ENCODE measurements around the gene TSSK2. TPM values are rescaled to one million over a fixed set of nuclear protein-coding genes. Genes with fewer than 3 reads are reported as not detected.

TSSK2 gene
- total and polyA plus RNA-seq, 2 of the 8 experiments (the other 6 are each of a cell fraction or from before 2014, with no cell fraction given), result not detected

GRCh38 chr22:19178065-19178656, 47.1 kb downstream of the TSSK2 start:
- no peak overlapping the region for H2BK12ac ChIP-seq (ENCODE audit: low read depth, low read length)
- H2BK15ac ChIP-seq (ENCODE audit: low read length), result no peak overlapping the region
- no peak overlapping the region for H2BK120ac ChIP-seq (replicated peaks; ENCODE audit: low read depth, low read length)
- no peak overlapping the region for H3K23ac ChIP-seq (ENCODE audit: insufficient read length)
- FAIRE-seq, result no peak
- H4K8ac ChIP-seq (ENCODE audit: extremely low read depth, insufficient read depth, low read length), result peak overlapping the region; percentile 77
- DNase-seq (ENCODE audit: low read depth in 1 of 2, low spot score in 2 of 2), result peak in 1 of 2 experiments; percentile 73
- no peaks in the 10 kb centered on the region for H3K27me3 ChIP-seq (replicated peaks in 1 of 4; ENCODE audit: control insufficient read depth in 3 of 4, extremely low read depth in 1 of 4, insufficient read depth in 3 of 4, low read length in 3 of 4)
- H3K4ac ChIP-seq (replicated peaks; ENCODE audit: insufficient read length, low read depth, low read length), result no peak overlapping the region
- WGBS, 2 experiments (ENCODE audit: extremely low coverage in 1 of 2, insufficient coverage in 1 of 2, insufficient read length in 1 of 2, insufficient replicate concordance in 2 of 2, low coverage in 1 of 2, low lambda C conversion rate in 2 of 2, missing lambda C conversion rate in 1 of 2), result 1% methylated on average over 23 of the region's 80 CpGs; no CpG with 5 or more reads in 1 of the 2 experiments
- H4K91ac ChIP-seq (replicated peaks; ENCODE audit: insufficient read length, low read length), result peak overlapping the region; percentile 83
- no peak overlapping the region for H2AK5ac ChIP-seq (ENCODE audit: low read depth, low read length)
- H2BK5ac ChIP-seq (ENCODE audit: low read depth, low read length), result peak overlapping the region; percentile 81; the same call in 1 of the 2 replicates
- H2BK20ac ChIP-seq (ENCODE audit: low read length), result no peak overlapping the region
- H3K4me3 ChIP-seq (ENCODE audit: extremely low read depth in 1 of 4, insufficient read depth in 2 of 4, low read depth in 3 of 4, low read length in 4 of 4), result peak overlapping the region; percentile 52 to 93 (median 68)
- ChIA-PET POLR2A (ENCODE audit: partially characterized antibody) (interaction anchor here (1.3 to 3.1 kb wide), 9 partner anchors 8 to 269 kb away, joined by 3 to 11 read pairs (median 5); partner anchors contain the start of genes CLTCL1, HIRA and MRPL40), CTCF (ENCODE audit: partially characterized antibody) (interaction anchor here (1.1 to 3.3 kb wide), 17 partner anchors 10 to 296 kb away, joined by 3 to 13 read pairs (median 4); partner anchors contain the start of genes CLTCL1 and ESS2)
- peak overlapping the region; percentile 74; the same call in 1 of the 2 replicates for H3K27ac ChIP-seq (ENCODE audit: low read depth, low read length)
- H3K56ac ChIP-seq (replicated peaks; ENCODE audit: insufficient read length, low read depth, low read length), result no peak overlapping the region
- no peaks in the 10 kb centered on the region for H3K9me3 ChIP-seq (ENCODE audit: insufficient read depth in 2 of 2, low read depth in 1 of 2, low read length in 1 of 2)
- peak overlapping the region; percentile 78; the same call in 1 of the 2 replicates for H3K18ac ChIP-seq (ENCODE audit: extremely low read depth, low read length)
- H3K4me1 ChIP-seq (replicated peaks in 1 of 4; ENCODE audit: control insufficient read depth in 3 of 4, insufficient read depth in 4 of 4, low read length in 3 of 4), result peaks cover 0 to 36% (median 25%) of the 10 kb centered on the region in 4 experiments; a peak in 6 of 7 replicates
- H3K23me2 ChIP-seq (ENCODE audit: low read depth, low read length), result peaks cover 7% of the 10 kb centered on the region; the same call in 1 of the 2 replicates
- H3K4me2 ChIP-seq (ENCODE audit: insufficient read depth in 1 of 2, low read depth in 2 of 2, low read length in 2 of 2), result peak overlapping the region; percentile 35 to 87
- peaks cover 0 to 9% (median 0%) of the 10 kb centered on the region in 4 experiments; a peak in 2 of 8 replicates for H3K36me3 ChIP-seq (ENCODE audit: control insufficient read depth in 2 of 4, insufficient read depth in 4 of 4, low read length in 3 of 4)
- peaks cover 2 to 25% of the 10 kb centered on the region in 2 experiments for H4K20me1 ChIP-seq (replicated peaks in 1 of 2; ENCODE audit: control insufficient read depth in 1 of 2, insufficient read depth in 2 of 2, low read length in 2 of 2)
- H3K79me1 ChIP-seq (ENCODE audit: low read depth, low read length), result peaks cover 7% of the 10 kb centered on the region; the same call in 1 of the 2 replicates
- H3K14ac ChIP-seq (ENCODE audit: insufficient read length), result no peak overlapping the region
- no peak overlapping the region for H2AFZ ChIP-seq (ENCODE audit: low read length)
- peak overlapping the region; percentile 67 for H4K5ac ChIP-seq (ENCODE audit: insufficient read length, low read depth, low read length)
- peaks cover 0 to 15% of the 10 kb centered on the region in 2 experiments; a peak in 2 of 4 replicates for H3K79me2 ChIP-seq (ENCODE audit: control insufficient read depth in 1 of 2, insufficient read depth in 2 of 2, low read length in 2 of 2)
- H3K9ac ChIP-seq (replicated peaks in 1 of 4; ENCODE audit: extremely low read depth in 1 of 4, low read depth in 3 of 4, low read length in 3 of 4), result peak overlapping the region in 3 of 4 experiments; percentile 54 to 80 (median 66); a peak in 5 of 7 replicates
- no peak for TF ChIP-seq ATF2 (IDR thresholded peaks at IDR 0.05; ENCODE audit: low read length)
- 0 out of 2 replicates have a peak, but pooled peaks have one; percentile 27 for TF ChIP-seq RBBP5 (IDR thresholded peaks at IDR 0.05; ENCODE audit: borderline replicate concordance, low read depth, low read length)
- peak; percentile 31; the same call in 1 of the 2 replicates for TF ChIP-seq PHF8 (conservative IDR thresholded peaks at IDR 0.05; ENCODE audit: low read depth, low read length)
- TF ChIP-seq KDM4A (IDR thresholded peaks at IDR 0.05; ENCODE audit: low read depth, low read length, severe bottlenecking), result peak; percentile 24
- TF ChIP-seq USF2 (IDR thresholded peaks at IDR 0.05; ENCODE audit: low read length), result no peak
- TF ChIP-seq BACH1 (IDR thresholded peaks at IDR 0.05; ENCODE audit: low read length), result 0 out of 2 replicates have a peak, but pooled peaks have one; percentile 30
- TF ChIP-seq POLR2AphosphoS5 (IDR thresholded peaks at IDR 0.05; ENCODE audit: low read depth, low read length), result peak; percentile 8; the same call in 1 of the 2 replicates
- no peak for TF ChIP-seq FOSL1 (IDR thresholded peaks at IDR 0.05; ENCODE audit: insufficient read depth, low read depth, low read length)

All from H1 (cell line).